Smooth muscle cell (in vitro differentiated cells): ENCODE data around the gene GABARAP. TPM values are rescaled to one million over a fixed set of nuclear protein-coding genes. Genes with fewer than 3 reads are reported as not detected.
A peak's percentile ranks its signal among the peaks of the same experiment; 100 is the strongest.

Experiments
- DNase-seq: peaks from one replicate; lab custom pipeline; 2025; ENCODE audit not compliant: unreplicated experiment; lab: John Stamatoyannopoulos, UW
- H2AFZ ChIP-seq: fragments of 200-600 bp; sonication (generic); 2 replicates; pipeline ENCODE4 v1.6.0; 2016; ENCODE audit warnings: antibody characterized with exemption, low read depth, mild to moderate bottlenecking
- H3F3A ChIP-seq: fragments of 200-600 bp; sonication (generic); 2 replicates; pipeline ENCODE4 v1.6.0; 2017; ENCODE audit warnings: antibody characterized with exemption, low read depth
- H3K27ac ChIP-seq: fragments of 200-600 bp; sonication (generic); 2 replicates; pipeline ENCODE4 v1.5.1; 2016; ENCODE audit warnings: low read depth, mild to moderate bottlenecking
- H3K27me3 ChIP-seq: fragments of 200-600 bp; sonication (generic); 2 replicates; pipeline ENCODE4 v1.6.1; 2016; ENCODE audit warnings: low read depth, mild to moderate bottlenecking
- H3K36me3 ChIP-seq: fragments of 200-600 bp; sonication (generic); 2 replicates; pipeline ENCODE4 v1.5.1; 2016; ENCODE audit warnings: low read depth
- H3K4me1 ChIP-seq: fragments of 200-600 bp; sonication (generic); 2 replicates; pipeline ENCODE4 v1.5.1; 2016; ENCODE audit warnings: low read depth
- H3K4me2 ChIP-seq: fragments of 200-600 bp; sonication (generic); 2 replicates; pipeline ENCODE4 v1.6.0; 2016; ENCODE audit warnings: mild to moderate bottlenecking
- H3K4me3 ChIP-seq: fragments of 200-600 bp; sonication (generic); 2 replicates; pipeline ENCODE4 v1.5.1; 2016; ENCODE audit warnings: mild to moderate bottlenecking
- H3K79me2 ChIP-seq: fragments of 200-600 bp; sonication (generic); 2 replicates; pipeline ENCODE4 v1.6.0; 2016; ENCODE audit warnings: low read depth, mild to moderate bottlenecking
- H3K9ac ChIP-seq: fragments of 200-600 bp; sonication (generic); 2 replicates; pipeline ENCODE4 v1.6.0; 2016; ENCODE audit warnings: low read depth
- H3K9me3 ChIP-seq: fragments of 200-600 bp; sonication (generic); replicated peaks from 2 replicates; pipeline ENCODE4 v1.5.1; 2016; ENCODE audit warnings: low read depth
- H4K20me1 ChIP-seq: fragments of 200-600 bp; sonication (generic); 2 replicates; pipeline ENCODE4 v1.6.0; 2016; ENCODE audit warnings: low read depth
- WGBS: methylation state at CpG from one replicate; pipeline ENCODE4 v1.1.7; 2016; ENCODE audit warnings: low lambda C conversion rate; 5-methylcytosine and 5-hydroxymethylcytosine counted together
- polyA plus RNA-seq: library from polyadenylated mRNA; unstranded; fragments of >200 nt; fragmentation: Nextera tagmentation; extraction: Ambion mirVana; gene quantifications from 2 replicates; pipeline ENCODE4 v1.2.1, GENCODE V29; 2016
- total RNA-seq: library from RNA; depleted of rRNA; stranded (reverse); fragments of >200 nt; gene quantifications from 2 replicates; pipeline ENCODE4 v1.2.3, GENCODE V29; 2014
- TF ChIP-seq, protein P1 (sequence below): fragments of 200-600 bp; sonication (generic); IDR thresholded peaks from 2 replicates; pipeline ENCODE4 v1.5.1; 2017; ENCODE audit warnings: borderline replicate concordance, mild to moderate bottlenecking, antibody characterized with exemption; ENCODE audit not compliant: insufficient read depth, poor library complexity, severe bottlenecking

GABARAP gene
- total and polyA plus RNA-seq, 2 experiments from 2014 or later: 363 to 735 TPM

DNA sequence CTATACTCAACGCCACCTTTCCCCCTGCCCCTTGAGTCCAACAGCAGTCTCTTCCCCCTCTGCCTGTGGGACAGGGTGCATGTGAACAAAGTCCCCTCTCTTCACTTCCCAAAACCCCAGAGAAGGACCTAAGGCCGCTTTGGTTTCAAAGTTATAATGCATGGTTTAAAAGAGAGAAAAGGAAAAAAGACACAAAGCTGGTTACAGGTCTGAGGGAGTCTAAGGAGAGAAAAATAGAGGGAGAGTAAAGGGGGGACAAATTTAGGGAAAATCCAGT lies 1.1 kb upstream of the GABARAP start:
- no peaks in the 10 kb centered on the region for H3K36me3 ChIP-seq
- H3K4me2 ChIP-seq: peak overlapping the region; percentile 84
- peak overlapping the region; percentile 99 for H3K9ac ChIP-seq
- peaks cover 57% of the 10 kb centered on the region for H3K79me2 ChIP-seq
- no peaks in the 10 kb centered on the region for H3K9me3 ChIP-seq
- DNase-seq: no peak
- no peaks in the 10 kb centered on the region for H4K20me1 ChIP-seq
- peak overlapping the region; percentile 95 for H3K27ac ChIP-seq
- TF ChIP-seq, protein P1, sequence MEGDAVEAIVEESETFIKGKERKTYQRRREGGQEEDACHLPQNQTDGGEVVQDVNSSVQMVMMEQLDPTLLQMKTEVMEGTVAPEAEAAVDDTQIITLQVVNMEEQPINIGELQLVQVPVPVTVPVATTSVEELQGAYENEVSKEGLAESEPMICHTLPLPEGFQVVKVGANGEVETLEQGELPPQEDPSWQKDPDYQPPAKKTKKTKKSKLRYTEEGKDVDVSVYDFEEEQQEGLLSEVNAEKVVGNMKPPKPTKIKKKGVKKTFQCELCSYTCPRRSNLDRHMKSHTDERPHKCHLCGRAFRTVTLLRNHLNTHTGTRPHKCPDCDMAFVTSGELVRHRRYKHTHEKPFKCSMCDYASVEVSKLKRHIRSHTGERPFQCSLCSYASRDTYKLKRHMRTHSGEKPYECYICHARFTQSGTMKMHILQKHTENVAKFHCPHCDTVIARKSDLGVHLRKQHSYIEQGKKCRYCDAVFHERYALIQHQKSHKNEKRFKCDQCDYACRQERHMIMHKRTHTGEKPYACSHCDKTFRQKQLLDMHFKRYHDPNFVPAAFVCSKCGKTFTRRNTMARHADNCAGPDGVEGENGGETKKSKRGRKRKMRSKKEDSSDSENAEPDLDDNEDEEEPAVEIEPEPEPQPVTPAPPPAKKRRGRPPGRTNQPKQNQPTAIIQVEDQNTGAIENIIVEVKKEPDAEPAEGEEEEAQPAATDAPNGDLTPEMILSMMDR: no peak
- H2AFZ ChIP-seq: peak overlapping the region; percentile 82
- peaks cover 27% of the 10 kb centered on the region for H3F3A ChIP-seq
- 54% methylated on average over 2 of the region's 2 CpGs for WGBS
- H3K4me1 ChIP-seq: peaks cover 19% of the 10 kb centered on the region
- H3K4me3 ChIP-seq: peak overlapping the region; percentile 82
- no peaks in the 10 kb centered on the region for H3K27me3 ChIP-seq

DNA sequence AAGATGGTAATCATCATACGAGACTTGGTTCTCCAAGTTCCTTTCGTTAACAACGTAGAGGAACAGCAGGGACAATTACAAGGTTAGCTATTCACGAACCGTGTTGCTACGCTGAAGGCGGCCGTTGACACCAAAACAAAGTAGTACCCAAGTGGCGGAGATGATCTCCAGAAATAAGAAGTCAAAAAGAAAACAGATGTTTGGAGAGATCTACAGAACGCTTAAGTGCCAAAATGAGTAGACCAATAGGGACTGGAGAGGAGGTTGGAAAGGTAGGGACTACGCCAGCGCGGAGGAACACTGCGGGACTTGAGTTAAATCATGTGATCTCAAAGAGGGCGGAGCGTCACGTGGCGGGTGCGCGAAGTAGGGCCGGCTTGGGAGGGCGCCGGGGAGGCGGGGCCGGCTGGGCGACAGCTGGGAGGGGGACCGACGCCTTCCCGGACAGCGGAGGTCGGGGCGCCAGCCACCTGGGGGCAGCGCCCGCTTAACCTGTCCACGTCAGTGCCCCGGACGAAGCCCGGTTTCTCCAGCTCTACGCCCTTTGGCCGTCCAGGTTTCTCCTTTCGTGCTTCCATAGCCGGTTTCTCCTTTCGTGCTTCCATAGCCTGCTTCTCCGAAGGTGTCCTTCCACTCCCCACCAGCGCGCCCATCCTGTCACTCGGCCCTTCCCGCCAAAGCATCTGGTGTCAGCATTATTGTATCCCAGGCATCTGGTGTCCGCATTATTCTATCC lies 636 bp upstream of the GABARAP start:
- Histone ChIP-seq H4K20me1 (no peaks in the 10 kb centered on the region), H2AFZ (peak overlapping the region; percentile 82), H3K4me1 (peaks cover 19% of the 10 kb centered on the region), H3K79me2 (peaks cover 54% of the 10 kb centered on the region), H3K9ac (peak overlapping the region; percentile 99), H3K27me3 (no peaks in the 10 kb centered on the region), H3K4me2 (peak overlapping the region; percentile 84), H3K36me3 (no peaks in the 10 kb centered on the region), H3K9me3 (no peaks in the 10 kb centered on the region), H3K4me3 (peak overlapping the region; percentile 82), H3F3A (peaks cover 27% of the 10 kb centered on the region), H3K27ac (peak overlapping the region; percentile 95)
- TF ChIP-seq, protein P1: no peak
- WGBS: 2% methylated on average over 42 of the region's 49 CpGs
- DNase-seq: peak; percentile 85

DNA sequence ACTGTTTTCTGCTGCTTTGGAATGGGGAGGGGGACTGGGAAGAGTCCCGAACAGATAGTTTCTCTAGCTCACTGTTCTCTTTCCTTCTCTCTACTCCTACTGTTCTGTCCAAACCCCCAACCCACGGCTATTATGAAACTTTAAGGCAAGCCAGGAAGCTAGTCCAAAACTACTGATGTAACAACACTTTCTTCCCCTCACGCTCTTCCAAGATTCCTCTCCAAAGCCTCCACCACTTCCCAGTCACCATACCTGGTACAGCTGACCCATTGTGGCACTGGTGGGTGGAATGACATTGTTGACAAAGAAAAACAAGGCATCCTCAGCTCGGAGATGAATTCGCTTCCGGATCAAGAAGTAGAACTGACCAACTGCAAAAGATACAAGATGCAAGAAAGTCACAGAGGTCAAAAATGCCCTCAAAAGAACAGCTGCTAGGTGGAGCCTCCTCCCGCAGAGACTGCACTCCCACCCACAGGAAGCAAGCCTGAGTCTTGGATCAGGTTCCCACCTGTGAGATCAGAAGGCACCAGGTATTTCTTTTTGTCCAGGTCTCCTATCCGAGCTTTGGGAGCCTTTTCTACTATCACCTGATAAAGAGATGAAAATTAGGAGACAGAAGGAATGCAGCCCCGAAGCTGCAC lies 1.0 kb downstream of the GABARAP start:
- H3F3A ChIP-seq: peaks cover 38% of the 10 kb centered on the region
- DNase-seq: no peak
- no peaks in the 10 kb centered on the region for H3K36me3 ChIP-seq
- peak overlapping the region; percentile 82 for H3K4me3 ChIP-seq
- 59% methylated on average over 9 of the region's 9 CpGs for WGBS
- TF ChIP-seq, protein P1: no peak
- H3K27me3 ChIP-seq: no peaks in the 10 kb centered on the region
- no peaks in the 10 kb centered on the region for H3K9me3 ChIP-seq
- H3K27ac ChIP-seq: peak overlapping the region; percentile 95
- H3K4me2 ChIP-seq: peak overlapping the region; percentile 84
- no peak overlapping the region for H2AFZ ChIP-seq
- H4K20me1 ChIP-seq: peaks cover 15% of the 10 kb centered on the region
- H3K9ac ChIP-seq: peak overlapping the region; percentile 99
- H3K79me2 ChIP-seq: peaks cover 54% of the 10 kb centered on the region
- peaks cover 26% of the 10 kb centered on the region for H3K4me1 ChIP-seq
